BLaER1 treated with 17β-estradiol and CSF1 and Interleukin-3, amounts not matched to agents 10 nM and 100 nM (cell line): ENCODE data around the gene PITX1.

Experiments used
- H3K27ac ChIP-seq, 11 experiments: shearing (Covaris generic); formaldehyde crosslinking; 2 replicates each; pipeline ENCODE4 v1.8.1; 2022
- H3K27me3 ChIP-seq, 11 experiments: shearing (Covaris generic); formaldehyde crosslinking; 2 replicates each; pipeline ENCODE4 v1.8.1; 2022
- H3K36me3 ChIP-seq, 11 experiments: shearing (Covaris generic); formaldehyde crosslinking; 2 replicates each; pipeline ENCODE4 v1.8.1; 2022
- H3K4me1 ChIP-seq, 10 experiments: shearing (Covaris generic); formaldehyde crosslinking; 2 replicates each; pipeline ENCODE4 v1.8.1; 2022
- H3K4me2 ChIP-seq, 11 experiments: shearing (Covaris generic); formaldehyde crosslinking; 2 replicates each; pipeline ENCODE4 v1.8.1; 2022
- H3K4me3 ChIP-seq, 10 experiments: shearing (Covaris generic); formaldehyde crosslinking; 2 replicates each; pipeline ENCODE4 v1.8.1; 2022
- H3K9ac ChIP-seq, 11 experiments: shearing (Covaris generic); formaldehyde crosslinking; 2 replicates each; pipeline ENCODE4 v1.8.1; 2022
- H3K9me3 ChIP-seq, 11 experiments: shearing (Covaris generic); formaldehyde crosslinking; replicated peaks in 1 of 11; 2 replicates each; pipeline ENCODE4 v1.8.1; 2022
- H4K20me1 ChIP-seq, 11 experiments: shearing (Covaris generic); formaldehyde crosslinking; 2 replicates each; pipeline ENCODE4 v1.8.1; 2022
- Cebpa-rat ChIP-seq, 11 experiments: shearing (Covaris generic); IDR thresholded peaks; 2 replicates each; pipeline ENCODE4 v1.8.1; 2022

The PITX1 gene

DNA sequence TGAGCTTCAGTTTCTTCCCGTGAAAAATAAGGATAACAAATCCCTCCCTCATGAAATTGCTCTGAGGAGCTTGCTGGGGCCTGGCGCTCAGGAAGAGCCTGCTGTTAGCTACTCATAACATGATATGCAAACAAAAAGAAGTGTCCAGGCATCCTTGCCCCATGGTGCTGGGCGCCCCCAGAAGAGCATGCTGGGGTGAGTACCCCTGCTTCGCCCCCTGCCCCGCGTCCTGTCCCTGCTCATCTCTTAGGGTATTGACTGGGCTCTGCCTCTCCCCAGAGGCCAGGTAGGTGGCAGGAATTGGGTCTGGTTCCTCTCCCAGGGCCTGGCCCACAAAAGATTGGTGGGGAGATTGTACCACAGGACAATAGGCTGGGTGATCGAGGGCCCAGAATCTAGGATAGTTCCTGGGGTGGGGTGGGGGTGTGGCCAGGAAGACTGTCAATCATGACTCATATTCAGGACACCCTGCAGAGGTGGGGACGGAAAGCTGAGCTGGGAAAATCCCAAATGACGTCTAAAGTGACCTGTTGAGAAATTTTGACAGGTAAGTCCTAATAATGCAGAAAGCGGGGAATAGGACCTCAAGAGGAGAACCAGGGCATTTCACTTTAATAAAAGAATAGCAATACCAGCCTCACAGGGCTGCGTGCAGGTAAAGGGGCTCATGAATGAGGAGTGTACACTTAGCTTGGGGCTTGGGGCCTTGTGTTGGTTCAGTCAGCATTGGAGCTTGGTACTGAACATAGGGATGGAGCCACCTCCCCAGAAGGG, 8.9 kb downstream of the PITX1 start:
- H3K4me2 ChIP-seq: no peak overlapping the region
- TF ChIP-seq Cebpa-rat (IDR thresholded peaks at IDR 0.05): no peak
- peaks cover 0 to 24% (median 3%) of the 10 kb centered on the region in 11 experiments; a peak in 11 of 22 replicates for H4K20me1 ChIP-seq
- peaks cover 34 to 42% (median 40%) of the 10 kb centered on the region in 11 experiments for H3K27me3 ChIP-seq
- H3K9ac ChIP-seq: no peak overlapping the region
- no peak overlapping the region for H3K4me3 ChIP-seq
- no peaks in the 10 kb centered on the region for H3K36me3 ChIP-seq
- H3K27ac ChIP-seq: no peak overlapping the region
- H3K9me3 ChIP-seq: peaks cover 18 to 26% (median 24%) of the 10 kb centered on the region in 11 experiments
- no peaks in the 10 kb centered on the region for H3K4me1 ChIP-seq

DNA sequence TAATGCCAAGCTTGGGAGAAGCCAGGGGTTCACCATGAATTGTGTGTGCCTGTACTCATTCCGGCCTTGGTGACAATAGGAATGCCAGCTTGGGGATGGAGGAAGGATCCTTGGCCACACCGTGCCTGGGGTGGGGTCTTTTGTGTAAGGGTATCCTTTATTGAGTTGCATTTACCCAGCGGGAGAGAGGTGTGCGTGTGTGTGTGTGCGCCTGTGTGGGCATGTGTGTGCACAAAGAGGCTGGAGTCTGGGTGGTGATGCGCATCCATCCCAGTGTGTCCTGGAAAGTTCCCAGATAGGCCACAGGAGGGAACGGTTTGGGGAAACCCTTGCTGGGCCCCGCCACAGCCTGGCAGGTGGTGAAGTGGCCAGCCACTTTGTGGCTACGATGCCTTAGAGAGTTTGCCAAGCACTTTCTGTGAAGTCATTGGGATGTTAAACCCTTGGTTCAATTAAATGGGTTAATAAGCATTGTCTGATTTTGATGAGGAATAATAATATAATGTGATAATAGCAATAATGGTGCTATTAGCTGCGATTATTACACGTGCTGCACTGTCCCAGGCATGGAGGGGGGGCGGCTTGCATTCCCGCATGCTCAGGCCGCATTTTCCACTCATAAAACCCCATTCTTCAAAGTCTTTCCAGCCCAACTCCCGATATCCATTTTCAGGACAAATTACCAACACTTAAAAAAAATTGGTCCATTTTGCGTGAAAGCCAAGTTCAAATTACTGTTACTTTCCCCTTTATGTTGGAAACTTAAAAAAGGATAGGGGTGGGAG, 13.7 kb downstream of the PITX1 start:
- Histone ChIP-seq H3K9me3 (no peaks in the 10 kb centered on the region), H3K4me1 (no peaks in the 10 kb centered on the region), H3K27me3 (no peaks in the 10 kb centered on the region), H3K9ac (no peak overlapping the region), H3K27ac (no peak overlapping the region), H3K36me3 (no peaks in the 10 kb centered on the region), H3K4me3 (no peak overlapping the region), H4K20me1 (no peaks in the 10 kb centered on the region), H3K4me2 (no peak overlapping the region)
- no peak for TF ChIP-seq Cebpa-rat (IDR thresholded peaks at IDR 0.05)

DNA sequence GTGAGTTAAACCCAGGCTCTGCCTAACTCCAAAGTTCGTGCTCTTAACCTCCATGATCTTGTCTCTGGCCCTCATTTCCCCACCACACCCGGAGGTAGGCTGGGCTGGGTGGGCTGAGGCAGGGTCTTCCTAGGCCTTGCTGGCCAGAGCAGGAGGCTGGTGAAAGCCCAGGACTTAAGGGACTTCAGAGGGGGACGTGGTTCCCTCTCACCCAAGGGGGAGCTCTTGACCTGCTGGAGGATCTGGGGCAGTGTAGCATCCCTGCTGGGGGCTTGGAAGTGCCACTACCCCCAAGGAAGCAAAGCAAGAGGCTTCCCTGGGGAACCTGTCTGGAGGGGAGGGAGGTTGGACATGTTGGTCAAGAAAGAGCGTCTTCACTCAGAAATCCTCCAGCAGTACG, 14.7 kb downstream of the PITX1 start:
- H3K36me3 ChIP-seq: no peaks in the 10 kb centered on the region
- H3K9ac ChIP-seq: no peak overlapping the region
- H3K4me1 ChIP-seq: no peaks in the 10 kb centered on the region
- no peaks in the 10 kb centered on the region for H4K20me1 ChIP-seq
- H3K4me3 ChIP-seq: no peak overlapping the region
- H3K4me2 ChIP-seq: no peak overlapping the region
- H3K9me3 ChIP-seq: no peaks in the 10 kb centered on the region
- no peak overlapping the region for H3K27ac ChIP-seq
- no peaks in the 10 kb centered on the region for H3K27me3 ChIP-seq
- no peak for TF ChIP-seq Cebpa-rat (IDR thresholded peaks at IDR 0.05)

DNA sequence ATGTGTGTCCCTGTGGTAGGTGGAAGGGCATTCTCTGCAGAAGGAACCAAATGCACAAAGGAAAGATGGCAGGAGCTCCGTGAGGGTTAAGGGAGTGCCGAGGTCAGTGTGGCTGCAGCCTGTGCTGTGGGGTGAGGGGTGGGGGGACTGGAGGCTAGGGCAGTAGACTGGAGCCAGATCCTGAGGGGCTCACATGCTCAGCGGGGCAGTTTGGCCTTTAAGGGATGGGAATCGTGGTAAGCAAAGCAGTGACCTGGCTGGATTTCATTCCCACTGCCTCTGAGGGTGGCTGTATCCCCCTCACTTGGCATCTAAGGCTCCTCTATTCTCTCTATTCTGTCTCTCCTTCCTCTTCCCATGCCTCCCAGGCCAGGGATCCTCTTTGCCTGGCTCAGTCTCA, 15.6 kb downstream of the PITX1 start:
- TF ChIP-seq Cebpa-rat (IDR thresholded peaks at IDR 0.05): no peak

DNA sequence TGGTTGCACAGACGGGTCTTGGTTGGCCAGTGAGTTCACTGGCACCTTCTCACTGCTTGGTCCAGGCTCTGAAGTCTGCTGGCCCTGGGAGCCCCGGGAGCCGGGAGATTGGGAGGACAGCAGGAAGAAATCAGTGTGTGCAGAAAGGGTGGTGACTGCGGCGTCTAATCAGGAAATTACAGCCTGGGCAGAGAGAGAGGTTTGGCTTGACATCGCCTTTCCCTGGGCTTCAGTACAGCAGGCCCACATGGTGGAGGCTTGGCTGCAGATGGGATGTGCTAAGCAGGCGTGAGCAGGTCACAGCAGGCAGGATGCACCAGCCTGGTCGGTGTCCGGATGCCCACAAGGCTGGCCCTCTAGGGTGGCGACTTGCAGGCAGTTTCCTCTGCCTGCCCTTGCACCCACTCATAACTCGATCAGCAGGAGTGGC, 17.2 kb downstream of the PITX1 start:
- Histone ChIP-seq H3K4me1 (no peaks in the 10 kb centered on the region), H3K4me3 (no peak overlapping the region), H4K20me1 (no peaks in the 10 kb centered on the region), H3K9me3 (no peaks in the 10 kb centered on the region), H3K9ac (no peak overlapping the region), H3K27ac (no peak overlapping the region), H3K27me3 (no peaks in the 10 kb centered on the region), H3K36me3 (peaks cover 0 to 2% (median 0%) of the 10 kb centered on the region in 11 experiments; a peak in 1 of 22 replicates), H3K4me2 (no peak overlapping the region)
- TF ChIP-seq Cebpa-rat (IDR thresholded peaks at IDR 0.05): no peak

More for the DNA sequence above, 15.6 kb downstream of the PITX1 start:
- Histone ChIP-seq H3K4me2 (no peak overlapping the region), H3K9ac (no peak overlapping the region), H3K27ac (no peak overlapping the region), H3K27me3 (no peaks in the 10 kb centered on the region), H3K36me3 (no peaks in the 10 kb centered on the region), H3K4me3 (no peak overlapping the region), H4K20me1 (no peaks in the 10 kb centered on the region), H3K9me3 (no peaks in the 10 kb centered on the region), H3K4me1 (no peaks in the 10 kb centered on the region)

DNA sequence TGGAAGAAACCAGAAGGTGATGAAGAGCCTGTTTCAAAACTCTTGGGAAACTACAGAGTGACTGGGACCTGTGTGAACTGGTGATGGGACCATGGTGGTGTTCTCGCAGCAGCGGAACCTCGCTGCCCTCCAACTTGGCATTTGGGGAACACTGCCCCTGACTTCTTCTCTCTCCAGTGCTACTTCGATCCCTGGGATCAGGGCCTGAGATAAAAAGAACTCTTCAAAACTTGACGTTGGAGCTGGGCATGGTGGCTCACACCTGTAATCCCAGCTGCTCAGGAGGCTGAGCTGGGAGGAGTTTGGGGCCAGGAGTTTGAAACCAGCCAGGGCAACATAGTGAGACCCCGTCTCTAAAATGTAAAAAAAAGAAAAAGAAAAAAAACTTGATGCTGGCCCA, 18.1 kb downstream of the PITX1 start:
- no peak for TF ChIP-seq Cebpa-rat (IDR thresholded peaks at IDR 0.05)

DNA sequence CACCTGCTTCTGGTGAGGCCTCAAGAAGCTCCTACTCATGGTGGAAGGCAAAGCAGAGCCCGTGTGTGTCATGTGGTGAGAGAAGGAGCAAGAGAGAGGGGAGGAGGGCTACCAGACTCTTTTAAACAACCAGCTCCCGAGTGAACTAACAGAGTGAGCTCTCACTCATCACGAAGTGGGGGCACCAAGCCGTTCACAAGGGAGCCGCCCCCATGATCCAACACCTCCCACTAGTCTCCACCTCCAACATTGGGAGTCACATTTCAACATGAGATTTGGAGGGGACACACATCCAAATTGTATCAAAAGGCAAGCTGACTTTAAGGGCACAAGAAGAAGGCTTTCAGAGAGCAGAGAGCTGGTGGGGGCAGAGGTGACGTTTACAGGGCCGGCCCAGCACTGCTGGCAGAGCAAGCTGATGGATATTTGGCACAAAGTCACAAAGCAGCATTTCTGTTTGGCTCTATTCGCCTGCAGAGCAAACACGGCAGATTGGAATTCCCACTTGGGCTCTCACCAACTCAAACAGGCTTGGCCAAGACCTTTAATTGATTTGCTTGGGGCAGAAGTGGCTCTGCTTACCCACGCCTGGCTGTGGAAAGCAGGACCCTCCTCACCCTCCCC, 20.0 kb downstream of the PITX1 start:
- H3K36me3 ChIP-seq: peaks cover 0 to 9% (median 0%) of the 10 kb centered on the region in 11 experiments; a peak in 1 of 22 replicates
- H3K4me1 ChIP-seq: no peaks in the 10 kb centered on the region
- H3K27me3 ChIP-seq: no peaks in the 10 kb centered on the region
- H3K9me3 ChIP-seq: no peaks in the 10 kb centered on the region
- H3K4me2 ChIP-seq: no peak overlapping the region
- TF ChIP-seq Cebpa-rat (IDR thresholded peaks at IDR 0.05): no peak
- no peak overlapping the region for H3K9ac ChIP-seq
- H4K20me1 ChIP-seq: no peaks in the 10 kb centered on the region; a peak in 1 of 22 replicates
- H3K4me3 ChIP-seq: no peak overlapping the region
- no peak overlapping the region for H3K27ac ChIP-seq

More for the DNA sequence above, 18.1 kb downstream of the PITX1 start:
- Histone ChIP-seq H3K9me3 (no peaks in the 10 kb centered on the region), H3K36me3 (peaks cover 0 to 9% (median 0%) of the 10 kb centered on the region in 11 experiments; a peak in 1 of 22 replicates), H3K9ac (no peak overlapping the region), H3K4me2 (no peak overlapping the region), H4K20me1 (no peaks in the 10 kb centered on the region), H3K4me1 (no peaks in the 10 kb centered on the region), H3K4me3 (no peak overlapping the region), H3K27ac (no peak overlapping the region), H3K27me3 (no peaks in the 10 kb centered on the region)

DNA sequence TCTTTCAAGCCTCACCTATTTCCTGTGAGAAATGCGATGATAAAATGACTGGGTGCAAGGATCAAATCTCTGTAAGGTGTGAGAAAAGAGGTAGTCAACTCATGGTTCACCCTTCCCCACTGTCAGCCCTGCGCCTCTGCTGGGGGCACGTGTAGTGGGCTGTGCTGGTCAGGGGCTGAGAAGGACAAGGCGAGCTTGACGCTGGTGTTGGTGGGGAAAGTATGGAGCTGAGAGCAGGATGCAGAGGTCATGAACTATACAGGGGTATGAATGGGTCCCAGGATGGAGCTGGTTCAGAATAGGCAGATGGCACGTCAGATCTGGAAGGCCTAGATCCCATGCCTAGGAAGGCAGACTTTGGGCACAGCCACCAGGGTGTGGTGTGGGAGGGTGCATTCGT, 20.6 kb downstream of the PITX1 start:
- Histone ChIP-seq H3K4me1 (no peaks in the 10 kb centered on the region), H3K36me3 (peaks cover 0 to 9% (median 0%) of the 10 kb centered on the region in 11 experiments; a peak in 2 of 22 replicates), H3K27ac (no peak overlapping the region), H4K20me1 (no peaks in the 10 kb centered on the region; a peak in 1 of 22 replicates), H3K9ac (no peak overlapping the region), H3K4me3 (no peak overlapping the region), H3K27me3 (no peaks in the 10 kb centered on the region), H3K4me2 (no peak overlapping the region), H3K9me3 (no peaks in the 10 kb centered on the region)
- no peak for TF ChIP-seq Cebpa-rat (IDR thresholded peaks at IDR 0.05)

DNA sequence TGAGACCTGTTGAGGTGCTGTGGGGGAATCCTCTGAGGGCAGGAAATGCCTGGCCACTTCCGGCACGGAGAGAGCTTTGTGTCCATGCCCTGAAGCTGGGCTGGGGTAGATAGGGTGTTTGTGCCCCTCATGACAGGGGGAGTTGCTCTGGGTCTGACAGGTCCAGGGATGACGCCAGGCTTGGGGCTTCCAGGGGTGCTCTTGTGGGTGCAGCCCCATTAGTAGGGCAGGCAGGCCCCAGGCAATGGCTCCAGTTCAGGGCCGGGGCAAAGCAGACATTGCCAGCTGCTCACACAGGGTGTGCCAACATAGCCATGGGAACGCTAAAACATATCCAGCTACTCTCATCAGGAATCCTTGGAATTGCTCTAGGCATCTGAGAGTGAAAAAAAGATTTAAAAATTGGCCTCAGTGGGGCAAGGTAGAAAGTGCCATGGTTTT, 21.1 kb downstream of the PITX1 start:
- no peak for TF ChIP-seq Cebpa-rat (IDR thresholded peaks at IDR 0.05)
- Histone ChIP-seq H3K9me3 (no peaks in the 10 kb centered on the region), H3K36me3 (peaks cover 0 to 9% (median 0%) of the 10 kb centered on the region in 11 experiments; a peak in 2 of 22 replicates)

More for the DNA sequence above, 21.1 kb downstream of the PITX1 start:
- H3K9ac ChIP-seq: no peak overlapping the region
- no peaks in the 10 kb centered on the region; a peak in 1 of 22 replicates for H4K20me1 ChIP-seq
- H3K4me3 ChIP-seq: no peak overlapping the region
- H3K4me2 ChIP-seq: no peak overlapping the region
- no peak overlapping the region for H3K27ac ChIP-seq
- no peaks in the 10 kb centered on the region for H3K4me1 ChIP-seq
- H3K27me3 ChIP-seq: no peaks in the 10 kb centered on the region
